GM18867 (cell line): ENCODE results near the gene MYL1.

Experiments used
- ATAC-seq: cut with Tn5 transposase; IDR thresholded peaks from one replicate; pipeline ENCODE4 v1.9.1; 2021; ENCODE audit warnings: mild to moderate bottlenecking, moderate library complexity; ENCODE audit not compliant: unreplicated experiment

Gene MYL1

GRCh38 chr2:210268281-210268680 lies 46.7 kb downstream of the MYL1 start:
- ATAC-seq: no peak

GRCh38 chr2:210267698-210268097 lies 47.3 kb downstream of the MYL1 start:
- ATAC-seq: peak; percentile 45

GRCh38 chr2:210264282-210264681 lies 50.7 kb downstream of the MYL1 start:
- ATAC-seq: no peak

GRCh38 chr2:210263841-210264240 lies 51.1 kb downstream of the MYL1 start:
- ATAC-seq: no peak

GRCh38 chr2:210262036-210262435 lies 52.9 kb downstream of the MYL1 start:
- ATAC-seq: no peak

GRCh38 chr2:210259687-210260086 lies 55.3 kb downstream of the MYL1 start:
- peak; percentile 55 for ATAC-seq

- ATAC-seq: peak; percentile 38
Observed at GRCh38 chr2:210252699-210253606, 62.0 kb downstream of the MYL1 start.

GRCh38 chr2:210250622-210251021 lies 64.4 kb downstream of the MYL1 start:
- ATAC-seq: no peak
